Right ventricle myocardium inferior (tissue), 1 donor: ENCODE measurements around the gene GBE1. TPM values are rescaled to one million over a fixed set of nuclear protein-coding genes. Genes with fewer than 3 reads are reported as not detected.

Experiments used
- ATAC-seq: fragments of 200-7000 bp; cut with Tn5 transposase; one replicate; pipeline ENCODE4 v1.9.1; 2020; ENCODE audit warnings: mild to moderate bottlenecking, moderate library complexity
- DNase-seq: peaks from one replicate; pipeline ENCODE4 v3.0.0; 2021; ENCODE audit errors: missing footprints
- intact Hi-C: fragments of 100-400 bp; cut with DNase I; formaldehyde crosslinking; loops from one replicate; pipeline ENCODE4 v1.11.0; 2022
- total RNA-seq: library from RNA; stranded (reverse); fragmentation: NEBNext Ultra II Directional; extraction: Animal tissue kit (Norgen Biotek cat#: 25700); gene quantifications from one replicate; pipeline ENCODE4 v1.2.1, GENCODE V29; 2021
- donor health status: DM: no; HTN: yes; CAD: no; lungs with severe emphysema.

GBE1 gene
- total RNA-seq, 1 donor from 2014 or later, result 88.6 TPM

GRCh38 chr3:81463781-81464180 is 297.7 kb downstream of the GBE1 start:
- ATAC-seq, result no peak

DNA sequence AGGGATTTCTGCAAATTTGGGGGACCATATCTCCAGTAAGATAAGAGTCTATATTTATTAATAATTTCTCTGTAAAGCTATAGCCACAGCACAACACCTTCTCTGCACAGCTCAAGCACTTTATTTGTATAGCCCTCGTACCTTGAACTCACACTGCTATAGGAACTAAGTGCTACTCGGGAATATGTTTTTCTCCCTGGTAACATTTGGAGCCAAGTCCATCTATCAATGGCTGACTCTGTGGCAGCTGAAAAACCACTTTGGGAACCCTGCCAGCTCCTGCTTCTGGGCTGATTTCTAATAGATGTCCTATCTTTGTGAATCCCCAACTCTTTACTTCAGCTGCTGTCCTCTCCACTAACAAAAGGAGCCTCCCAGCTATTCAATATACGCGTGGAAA is 298.5 kb downstream of the GBE1 start:
- intact Hi-C loops, result no loop called here
- DNase-seq (no peak), ATAC-seq (no peak)

More at GRCh38 chr3:81463781-81464180, 297.7 kb downstream of the GBE1 start:
- DNase-seq, result no peak
- intact Hi-C loops, result no loop called here

DNA sequence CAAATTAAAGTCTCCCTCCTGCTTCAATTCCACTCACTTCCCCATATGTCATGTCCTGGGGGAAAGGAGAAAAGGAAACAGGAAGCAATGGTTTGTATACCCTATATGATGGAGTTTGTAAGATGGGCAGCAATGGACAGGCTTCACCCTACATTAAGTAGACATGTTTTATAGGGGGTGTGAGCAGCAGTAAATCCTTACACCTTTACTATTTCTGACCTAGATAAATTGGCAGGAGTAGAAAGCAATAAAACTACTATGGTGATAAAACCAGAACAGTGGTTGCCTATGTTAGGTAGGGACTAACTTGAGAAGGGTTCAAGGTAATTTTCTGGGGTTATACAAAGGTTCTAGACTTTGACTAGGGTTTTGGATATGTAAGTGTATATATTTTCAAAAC is 301.7 kb downstream of the GBE1 start:
- intact Hi-C loops, result no loop called here
- DNase-seq (no peak), ATAC-seq (no peak)

DNA sequence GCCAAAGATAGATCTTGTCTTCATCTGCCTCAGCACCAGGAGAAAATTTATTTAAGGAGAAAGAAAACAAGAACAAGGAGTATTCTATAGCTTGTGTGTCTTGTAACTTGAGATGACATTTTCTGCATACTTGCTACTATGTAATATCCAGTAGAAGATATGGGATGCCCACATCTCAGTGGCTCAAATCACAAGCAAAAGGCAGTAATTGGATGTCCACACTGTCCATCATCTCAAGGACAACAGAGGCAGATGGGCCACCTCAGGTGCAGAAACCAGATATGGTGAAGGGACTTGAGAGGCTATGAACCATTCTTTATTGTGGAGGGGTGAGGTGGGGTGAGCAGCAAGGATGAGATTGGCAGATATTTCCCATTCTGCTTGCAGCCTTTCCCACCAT is 309.0 kb downstream of the GBE1 start:
- DNase-seq (no peak), ATAC-seq (no peak)
- intact Hi-C loops, result no loop called here

DNA sequence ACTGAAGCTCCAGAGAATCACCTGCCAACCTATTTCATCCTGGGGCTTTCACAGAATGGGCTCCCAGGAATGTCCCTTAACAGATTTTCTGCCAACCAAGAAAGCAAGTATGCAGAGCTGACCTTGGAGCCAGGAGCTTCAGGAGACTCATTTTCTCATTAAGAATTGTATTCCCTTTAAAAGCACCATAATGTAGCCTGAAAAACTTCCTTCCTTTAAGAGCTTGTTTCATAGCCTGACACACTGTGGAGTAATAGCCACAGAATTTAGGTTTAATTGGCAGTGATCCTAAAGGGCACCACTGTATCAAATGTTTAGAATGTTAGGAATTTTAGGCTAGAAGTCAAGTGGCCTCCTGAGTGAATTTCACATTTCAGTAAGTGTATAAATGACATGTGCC is 309.8 kb downstream of the GBE1 start:
- DNase-seq (no peak), ATAC-seq (no peak)
- intact Hi-C loops, result no loop called here

GRCh38 chr3:81451140-81451539 is 310.3 kb downstream of the GBE1 start:
- DNase-seq, result no peak
- intact Hi-C loops, result no loop called here
- ATAC-seq, result peak; percentile 10

- ATAC-seq, result no peak
- intact Hi-C loops, result no loop called here
- DNase-seq, result no peak
These were observed 314.6 kb downstream of the GBE1 start for GRCh38 chr3:81446806-81447205.

DNA sequence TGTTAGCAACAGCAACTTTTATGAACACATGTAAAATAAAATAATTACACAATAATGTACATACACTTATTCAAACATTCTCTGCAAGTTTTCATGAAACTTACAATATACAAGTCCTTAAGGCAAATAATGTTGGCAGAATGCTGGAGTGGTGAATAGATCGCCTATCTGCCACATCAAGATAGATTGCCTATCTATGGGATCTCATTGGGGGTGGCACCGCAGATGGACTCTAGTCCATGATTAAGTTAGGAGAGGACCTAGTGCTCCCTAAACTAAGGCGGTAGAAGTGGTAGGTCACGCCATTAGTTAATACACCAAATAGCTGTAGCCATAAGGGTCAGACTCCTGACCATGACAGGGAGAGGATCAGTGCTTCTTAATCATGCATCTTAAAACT is 315.7 kb downstream of the GBE1 start:
- no peak for ATAC-seq

DNA sequence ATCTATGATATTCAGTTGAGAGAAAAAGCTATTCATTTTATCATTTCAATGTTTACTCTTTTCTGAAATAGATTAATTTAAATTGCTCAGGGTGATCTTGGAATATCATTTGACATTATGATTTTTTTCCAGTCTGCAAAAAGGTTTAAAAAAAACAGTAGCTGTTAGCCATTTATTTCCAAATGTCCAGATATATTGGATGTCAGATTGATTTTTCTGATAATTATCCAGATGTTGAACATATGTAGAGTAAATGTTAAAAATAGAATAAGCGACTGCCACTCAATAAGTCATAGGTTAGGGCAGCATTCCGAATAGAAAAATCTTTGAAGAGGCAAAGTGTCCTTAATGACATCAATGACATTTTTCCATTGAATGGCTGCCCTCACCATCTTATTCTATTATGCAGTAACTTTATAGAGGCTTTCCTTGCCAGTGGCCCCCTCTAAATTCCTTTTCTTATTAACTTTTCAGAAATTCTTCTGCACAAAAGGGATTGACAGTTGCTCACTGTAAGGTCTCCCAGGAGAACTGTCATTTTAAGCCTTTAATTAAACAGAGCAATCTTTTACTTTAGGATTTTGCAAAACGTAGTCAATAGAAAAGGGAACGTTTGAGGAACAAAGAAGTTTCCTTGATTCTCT is 316.5 kb downstream of the GBE1 start:
- ATAC-seq, result no peak
- no peak for DNase-seq
- intact Hi-C loops, result no loop called here

More for the DNA sequence above, 315.7 kb downstream of the GBE1 start:
- DNase-seq, result no peak
- intact Hi-C loops, result no loop called here

GRCh38 chr3:81443958-81444357 is 317.5 kb downstream of the GBE1 start:
- intact Hi-C loops, result no loop called here
- ATAC-seq, result no peak
- DNase-seq, result no peak

- intact Hi-C loops, result no loop called here
- no peak for DNase-seq
- ATAC-seq, result no peak
These were observed 318.0 kb downstream of the GBE1 start for GRCh38 chr3:81443457-81443782.

GRCh38 chr3:81442758-81443456 is 318.5 kb downstream of the GBE1 start:
- no peak for ATAC-seq

GRCh38 chr3:81440661-81441060 is 320.8 kb downstream of the GBE1 start:
- DNase-seq, result no peak
- ATAC-seq, result no peak
- intact Hi-C loops, result no loop called here

More at GRCh38 chr3:81442758-81443456, 318.5 kb downstream of the GBE1 start:
- DNase-seq, result no peak
- intact Hi-C loops, result no loop called here
